HepG2 (cell line): ENCODE data around the gene TEK. TPM values are rescaled to one million over a fixed set of nuclear protein-coding genes. Genes with fewer than 3 reads are reported as not detected.

ENCODE experiments used
- ATAC-seq: fragments of 200-7000 bp; cut with Tn5 transposase; 3 replicates; pipeline ENCODE4 v1.9.1; 2020; ENCODE audit warnings: mild to moderate bottlenecking, moderate library complexity
- BruUV-seq: library from RNA; stranded (reverse); fragments of 400-500 nt; replicated peaks from 2 replicates; lab custom pipeline; 2021; lab: Mats Ljungman, UMichigan
- CTCF ChIA-PET: fragments of 300-600 bp; formaldehyde crosslinking; extraction: SDS; loops from one replicate; lab custom pipeline; 2021; ENCODE audit warnings: low total read pairs, inconsistent platforms, low intra/inter-chr PET ratio; lab: Yijun Ruan, JAX
- POLR2A ChIA-PET: fragments of 350-600 bp; sonication (Branson Sonifier 250); formaldehyde crosslinking; loops from one replicate; lab custom pipeline; 2020; ENCODE audit warnings: antibody characterized with exemption, inconsistent platforms; lab: Yijun Ruan, JAX
- DNase-seq: peaks from one replicate; pipeline ENCODE4 v3.0.0-alpha.2; 2015; ENCODE audit warnings: low spot score
- FAIRE-seq: peaks from 3 replicates; lab custom pipeline; 2011; peaks lifted over from hg19 to GRCh38; lab: Jason Lieb, UNC
- H2AFZ ChIP-seq: one replicate; pipeline ENCODE4 v1.6.1; 2011; ENCODE audit warnings: low read length, inconsistent platforms
- H3K27ac ChIP-seq: fragments of 300-600 bp; 3 replicates; pipeline ENCODE4 v1.8.0; 2011; ENCODE audit warnings: mixed run types, mild to moderate bottlenecking, mixed read lengths, low read length, inconsistent platforms; ENCODE audit not compliant: insufficient read depth; ENCODE audit errors: extremely low read length
- H3K27me3 ChIP-seq, 2 experiments: fragments of 200-600 bp in 1 of 2; 2 replicates in 1 of 2; 3 replicates in 1 of 2; pipeline versions ENCODE4 v1.6.0 to v1.8.0; 2011; ENCODE audit warnings: low read length in 2 of 2, mild to moderate bottlenecking in 2 of 2, moderate library complexity in 2 of 2, inconsistent platforms in 1 of 2; ENCODE audit not compliant: insufficient read depth in 2 of 2, control insufficient read depth in 1 of 2
- H3K36me3 ChIP-seq, 2 experiments: fragments of 200-600 bp in 1 of 2; replicated peaks in 1 of 2; 2 replicates in 1 of 2; 3 replicates in 1 of 2; pipeline versions ENCODE4 v1.5.1 to v1.8.0; 2011; ENCODE audit warnings: low read length in 2 of 2, inconsistent platforms in 1 of 2; ENCODE audit not compliant: insufficient read depth in 2 of 2, control insufficient read depth in 1 of 2
- H3K4me1 ChIP-seq: 2 replicates; pipeline ENCODE4 v1.5.1; 2012; ENCODE audit warnings: low read length, inconsistent platforms; ENCODE audit not compliant: insufficient read depth
- H3K4me2 ChIP-seq: 2 replicates; pipeline ENCODE4 v1.6.0; 2011; ENCODE audit warnings: low read depth, low read length, inconsistent platforms
- H3K4me3 ChIP-seq, 3 experiments: fragments of 200-600 bp in 1 of 3; sonication (generic), shearing (Covaris generic) in 1 of 3; replicated peaks in 1 of 3; 2 replicates each; pipeline ENCODE4 v1.5.1; 2011 to 2016; ENCODE audit warnings: low read length in 3 of 3, inconsistent platforms in 2 of 3, low read depth in 2 of 3, mild to moderate bottlenecking in 2 of 3, control low read depth in 1 of 3, mixed read lengths in 1 of 3; ENCODE audit not compliant: insufficient read depth in 1 of 3
- H3K79me2 ChIP-seq: one replicate; pipeline ENCODE4 v1.6.1; 2011; ENCODE audit warnings: low read length, inconsistent platforms; ENCODE audit not compliant: insufficient read depth
- H3K9ac ChIP-seq: 2 replicates; pipeline ENCODE4 v1.6.0; 2011; ENCODE audit warnings: mild to moderate bottlenecking, low read depth, low read length, inconsistent platforms; ENCODE audit not compliant: insufficient read depth
- H3K9me3 ChIP-seq: 2 replicates; pipeline ENCODE4 v1.5.1; 2012; ENCODE audit warnings: mild to moderate bottlenecking, low read length
- H4K20me1 ChIP-seq: 2 replicates; pipeline ENCODE4 v1.6.0; 2011; ENCODE audit warnings: inconsistent platforms, mild to moderate bottlenecking, low read length, moderate library complexity; ENCODE audit not compliant: insufficient read depth
- GLI4 ChIP-seq: sonication (generic); formaldehyde crosslinking; IDR thresholded peaks from 2 replicates; pipeline ENCODE4 v1.5.1; 2020; ENCODE audit warnings: missing genetic modification reagents, mild to moderate bottlenecking, moderate library complexity, borderline replicate concordance
- HNRNPLL ChIP-seq: fragments of 200-400 bp; formaldehyde crosslinking; IDR thresholded peaks from 2 replicates; pipeline ENCODE4 v1.6.1; 2017; ENCODE audit warnings: mild to moderate bottlenecking, low read depth, low read length; ENCODE audit not compliant: poor library complexity, severe bottlenecking
- LBX2 ChIP-seq: sonication (generic); formaldehyde crosslinking; IDR thresholded peaks from 2 replicates; pipeline ENCODE4 v1.5.0; 2020; ENCODE audit warnings: missing genetic modification reagents, mild to moderate bottlenecking, borderline replicate concordance
- MEIS1 ChIP-seq: sonication (generic); formaldehyde crosslinking; IDR thresholded peaks from 2 replicates; pipeline ENCODE4 v1.9.0; 2021; ENCODE audit warnings: mild to moderate bottlenecking, missing genetic modification reagents, moderate library complexity, borderline replicate concordance
- SETDB1 ChIP-seq: sonication (generic); formaldehyde crosslinking; IDR thresholded peaks from 2 replicates; pipeline ENCODE4 v1.5.1; 2020; ENCODE audit warnings: missing genetic modification reagents, mild to moderate bottlenecking, borderline replicate concordance
- TCF7L2 ChIP-seq: IDR thresholded peaks from 2 replicates; pipeline ENCODE4 v1.6.1; 2011; ENCODE audit warnings: mild to moderate bottlenecking, low read depth, low read length, moderate library complexity
- TRIM24 ChIP-seq: sonication (generic); formaldehyde crosslinking; IDR thresholded peaks from 2 replicates; pipeline ENCODE4 v1.8.0; 2022; ENCODE audit warnings: mild to moderate bottlenecking, missing genetic modification reagents
- ZBTB4 ChIP-seq: sonication (generic); formaldehyde crosslinking; IDR thresholded peaks from 2 replicates; pipeline ENCODE4 v1.4.0; 2020; ENCODE audit warnings: missing genetic modification reagents, mild to moderate bottlenecking, borderline replicate concordance
- ZIK1 ChIP-seq: sonication (generic); formaldehyde crosslinking; IDR thresholded peaks from 2 replicates; pipeline ENCODE4 v1.5.0; 2020; ENCODE audit warnings: mild to moderate bottlenecking, low read depth, missing genetic modification reagents, borderline replicate concordance
- ZMYM3 ChIP-seq: sonication (generic); formaldehyde crosslinking; IDR thresholded peaks from 2 replicates; pipeline ENCODE4 v1.5.1; 2020; ENCODE audit warnings: mild to moderate bottlenecking, missing genetic modification reagents
- ZNF234 ChIP-seq: sonication (generic); formaldehyde crosslinking; conservative IDR thresholded peaks from 2 replicates; pipeline ENCODE4 v1.5.1; 2020; ENCODE audit warnings: mild to moderate bottlenecking, missing genetic modification reagents
- ZZZ3 ChIP-seq: sonication (generic); formaldehyde crosslinking; IDR thresholded peaks from 2 replicates; pipeline ENCODE4 v1.4.0; 2020; ENCODE audit warnings: missing genetic modification reagents, mild to moderate bottlenecking, borderline replicate concordance
- WGBS: methylation state at CpG from one replicate; pipeline ENCODE4 v1.1.6; 2017; ENCODE audit warnings: low lambda C conversion rate; 5-methylcytosine and 5-hydroxymethylcytosine counted together
- in situ Hi-C: cut with HindIII; loops from 2 replicates; pipeline ENCODE4 v1.10.0; 2017; ENCODE audit warnings: low pct_unique_long_range_greater_than_20kb; ENCODE audit not compliant: extremely low pct_ligation_motif_present
- intact Hi-C: fragments of 100-400 bp; cut with micrococcal nuclease; formaldehyde crosslinking; loops from one replicate; pipeline ENCODE4 v1.10.0; 2022; ENCODE audit not compliant: unreplicated experiment
- polyA plus RNA-seq, 8 experiments: library from polyadenylated mRNA; depleted of rRNA in 3 of 8; stranded (reverse) in 7 of 8; unstranded in 1 of 8; fragments of >200 nt; fragmentation: Illumina TruSeq in 4 of 8; extraction: Trizol in 4 of 8; gene quantifications; 2 replicates each; pipeline versions ENCODE4 v1.2.1 to v1.2.3, GENCODE V29; 2011 to 2016; ENCODE audit warnings: low read depth in 4 of 8, missing spikeins in 1 of 8, mixed read lengths in 1 of 8; ENCODE audit not compliant: insufficient read depth in 1 of 8
- total RNA-seq, 5 experiments: library from RNA; depleted of rRNA; stranded (reverse); fragments of >200 nt; fragmentation: Illumina TruSeq; extraction: Trizol; gene quantifications; 2 replicates each; pipeline ENCODE4 v1.2.3, GENCODE V29; 2016; ENCODE audit warnings: low read depth in 1 of 5

TEK gene
- total and polyA plus RNA-seq, 2 of the 13 experiments (the other 11 are each of a cell fraction or from before 2014, with no cell fraction given): not detected

- no peak overlapping the region for H3K4me3 ChIP-seq
- DNase-seq (no peak), FAIRE-seq (no peak), ATAC-seq (no peak)
- BruUV-seq: no TSS peak
- in situ Hi-C loops: no loop called here
- no peak overlapping the region for H3K9ac ChIP-seq
- H3K9me3 ChIP-seq: no peaks in the 10 kb centered on the region
- 38% methylated on average over 3 of the region's 3 CpGs for whole genome bisulfite sequencing
- H4K20me1 ChIP-seq: no peaks in the 10 kb centered on the region
- intact Hi-C loops: no loop called here
- no peaks in the 10 kb centered on the region for H3K36me3 ChIP-seq
- H3K27me3 ChIP-seq: peaks cover 0 to 34% of the 10 kb centered on the region in 2 experiments; a peak in 2 of 5 replicates
- no peak overlapping the region for H3K4me2 ChIP-seq
- ChIA-PET POLR2A (no interaction called here), CTCF (no interaction called here)
- no peak overlapping the region for H3K27ac ChIP-seq
- no peak overlapping the region for H2AFZ ChIP-seq
- no peaks in the 10 kb centered on the region for H3K79me2 ChIP-seq
- no peaks in the 10 kb centered on the region for H3K4me1 ChIP-seq
- no peak for TF ChIP-seq SETDB1
- no peak for TF ChIP-seq TRIM24
- TF ChIP-seq HNRNPLL: no peak
- no peak for TF ChIP-seq ZNF234 (CRISPR knock-in tag)
- TF ChIP-seq ZZZ3 (CRISPR knock-in tag): no peak
- no peak for TF ChIP-seq GLI4 (CRISPR knock-in tag)
- no peak for TF ChIP-seq MEIS1 (CRISPR knock-in tag)
Measured at GRCh38 chr9:27124151-27124550, 15.1 kb downstream of the TEK start.

GRCh38 chr9:27125030-27125429 is 16.0 kb downstream of the TEK start:
- H3K4me2 ChIP-seq: no peak overlapping the region
- H3K4me3 ChIP-seq: no peak overlapping the region
- TF ChIP-seq ZMYM3 (no peak), LBX2 (CRISPR knock-in tag) (no peak), TCF7L2 (no peak), ZIK1 (CRISPR knock-in tag) (no peak), ZBTB4 (CRISPR knock-in tag) (no peak)
- 0% methylated on average over 4 of the region's 4 CpGs for WGBS
- peaks cover 0 to 26% of the 10 kb centered on the region in 2 experiments; a peak in 2 of 5 replicates for H3K27me3 ChIP-seq
- no TSS peak for BruUV-seq
- ChIA-PET CTCF (no interaction called here), POLR2A (no interaction called here)
- H3K4me1 ChIP-seq: no peaks in the 10 kb centered on the region
- FAIRE-seq: no peak
- H3K36me3 ChIP-seq: no peaks in the 10 kb centered on the region
- no peaks in the 10 kb centered on the region for H3K79me2 ChIP-seq
- ATAC-seq: no peak
- DNase-seq: no peak
- no peaks in the 10 kb centered on the region for H4K20me1 ChIP-seq
- in situ Hi-C loops (no loop called here), intact Hi-C loops (no loop called here)
- H3K9me3 ChIP-seq: no peaks in the 10 kb centered on the region
- H3K9ac ChIP-seq: no peak overlapping the region
- no peak overlapping the region for H2AFZ ChIP-seq
- H3K27ac ChIP-seq: no peak overlapping the region
